ENCODE results near the gene TCF7L2.

TCF7L2 gene

DNA sequence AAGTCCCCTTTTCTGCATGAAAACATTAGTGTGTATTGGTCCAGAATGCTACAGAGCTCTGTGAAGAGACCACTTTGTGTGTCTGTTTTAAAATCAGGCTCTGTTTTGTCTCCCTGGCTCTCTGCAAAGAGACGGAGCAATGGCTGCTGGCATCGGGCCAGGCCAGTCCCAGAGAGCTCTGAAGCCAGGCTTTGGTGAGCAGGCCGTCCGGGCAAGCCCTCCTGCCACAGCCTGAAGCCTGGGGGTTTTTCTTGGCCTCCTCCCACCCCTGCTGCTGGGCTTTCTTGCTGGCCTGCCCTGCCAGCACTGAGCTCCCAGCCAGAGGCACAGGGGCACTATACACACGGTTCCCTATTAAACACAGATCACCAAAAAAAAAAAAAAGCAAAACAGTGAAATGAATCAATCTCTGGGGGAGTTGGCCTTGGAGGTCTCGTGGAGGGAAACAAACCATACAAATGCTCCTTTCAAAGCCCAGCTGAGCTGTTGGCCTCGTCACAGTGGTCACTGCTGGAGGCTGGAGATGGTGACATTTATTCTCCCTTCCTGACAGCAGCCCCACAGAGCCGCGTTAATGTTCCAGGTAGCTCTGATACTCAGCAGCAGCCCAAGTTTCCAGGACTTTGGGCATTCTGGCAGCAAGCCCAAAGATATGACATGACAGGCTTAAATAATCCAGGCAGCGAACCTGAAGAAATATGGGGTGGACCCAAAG lies 237.2 kb downstream of the TCF7L2 start:
- DNase-seq: no peak

DNA sequence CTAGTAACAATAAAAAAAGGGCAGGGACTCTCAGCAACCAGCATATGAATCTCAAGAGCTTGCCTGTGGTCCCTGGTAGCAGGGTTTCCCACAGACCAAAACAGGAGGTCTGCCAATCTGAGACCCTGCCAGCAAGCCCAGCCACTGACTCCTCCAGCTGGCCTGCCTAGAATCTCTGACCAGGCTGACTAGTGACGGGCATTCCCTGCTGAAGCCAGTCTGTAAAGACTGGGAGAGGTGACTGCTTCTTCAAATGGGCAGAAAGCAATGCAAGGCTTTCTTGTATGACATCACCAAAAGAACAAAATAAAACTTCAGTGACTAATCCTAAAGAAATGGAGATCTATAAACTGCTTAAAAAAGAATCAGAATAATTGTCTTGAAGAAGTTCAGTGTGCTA lies 249.4 kb downstream of the TCF7L2 start:
- DNase-seq: no peak

DNA sequence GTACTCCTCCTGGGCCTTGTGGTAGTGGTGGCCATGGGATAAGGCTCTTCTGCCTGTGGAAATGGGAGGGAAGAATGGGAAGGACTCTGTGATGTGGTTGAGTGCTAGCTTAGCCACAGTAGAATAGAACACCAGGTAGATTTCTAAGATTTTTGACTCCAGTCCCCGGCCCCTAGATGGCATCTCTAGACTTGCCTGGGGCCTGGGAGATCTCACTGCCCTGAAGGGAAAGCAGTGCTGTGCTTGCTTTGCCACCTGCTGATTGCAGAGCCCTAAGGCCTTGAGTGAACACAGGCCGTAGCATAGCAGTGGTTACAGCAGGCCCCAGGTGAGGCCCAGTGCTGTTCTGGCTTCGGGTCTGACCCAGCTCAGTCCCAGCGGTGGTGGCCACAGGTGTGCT lies 252.0 kb downstream of the TCF7L2 start:
- no peak for DNase-seq

DNA sequence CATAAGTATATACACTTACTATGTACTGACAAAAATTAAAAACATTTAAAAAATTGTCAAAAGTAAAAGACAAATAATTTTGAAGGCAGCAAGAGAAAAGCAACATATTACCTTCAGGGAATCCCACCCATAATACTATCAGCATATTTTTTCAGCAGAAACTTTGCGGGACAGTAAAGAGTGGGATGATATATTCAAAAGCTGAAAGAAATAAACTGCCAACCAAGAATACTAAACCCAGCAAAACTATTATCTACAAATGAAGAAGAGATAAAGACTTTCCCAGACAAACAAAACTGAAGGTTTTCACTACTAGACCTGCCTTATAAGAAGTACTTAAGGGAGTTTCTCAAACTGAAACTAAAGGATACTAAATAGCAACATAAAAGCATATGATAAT lies 257.9 kb downstream of the TCF7L2 start:
- no peak for DNase-seq

DNA sequence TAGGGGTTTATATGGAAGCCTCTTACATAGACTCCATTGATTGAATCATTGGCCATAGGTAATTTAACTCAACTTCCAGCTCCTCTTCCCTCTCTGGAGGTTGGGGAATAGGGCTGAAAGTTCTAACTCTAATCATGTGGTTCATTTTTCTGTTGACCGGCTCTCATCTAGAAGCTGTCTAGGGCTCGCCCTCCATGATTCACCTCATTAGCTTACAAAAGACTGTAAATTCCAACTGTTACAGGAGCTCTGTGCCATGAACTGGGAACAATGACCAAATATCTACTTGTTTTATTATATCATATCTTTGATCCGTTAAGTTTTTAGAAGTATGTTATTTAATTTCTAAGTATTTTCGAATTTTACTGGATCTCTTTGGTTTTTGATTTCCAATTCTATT lies 263.0 kb downstream of the TCF7L2 start:
- DNase-seq: no peak

DNA sequence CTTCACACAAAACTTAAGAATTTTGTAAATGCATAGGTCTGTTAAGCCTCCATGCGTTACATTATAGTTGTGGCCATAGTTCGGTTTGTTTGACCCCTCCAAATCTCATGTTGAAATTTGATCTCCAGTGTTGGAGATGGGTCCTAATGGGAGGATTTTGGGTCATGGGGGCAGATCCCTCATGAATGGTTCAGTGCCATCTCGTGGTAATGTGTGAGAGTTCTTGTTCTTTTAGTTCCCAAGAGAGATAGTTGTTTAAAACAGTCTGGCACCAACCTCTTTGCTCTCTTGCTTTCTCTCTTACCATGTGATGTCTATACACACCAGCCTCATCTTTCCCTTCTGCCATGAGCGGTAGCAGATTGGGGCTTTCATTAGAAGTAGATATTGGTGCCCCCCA lies 264.3 kb downstream of the TCF7L2 start:
- DNase-seq: no peak

DNA sequence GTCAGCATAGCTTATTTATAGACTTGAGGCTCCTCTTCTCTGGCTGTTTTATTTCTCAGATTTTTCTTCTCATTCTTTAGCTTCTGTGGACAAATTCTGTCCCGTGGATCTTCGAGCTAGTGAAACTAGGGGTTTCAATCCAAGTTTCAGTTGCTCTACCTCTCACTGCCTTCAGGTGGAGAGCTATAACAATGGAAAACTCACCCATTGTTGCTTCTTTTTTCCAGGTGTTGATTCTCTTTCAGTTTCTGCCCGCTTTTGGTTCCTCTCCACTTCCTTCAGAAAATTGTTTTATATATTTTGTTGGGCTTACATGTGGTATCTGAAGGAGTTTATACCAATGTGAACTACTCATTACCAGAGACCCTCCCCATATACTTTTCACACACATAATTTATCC lies 266.1 kb downstream of the TCF7L2 start:
- no peak for DNase-seq

All from NCI-H510A treated with DMSO at 0.1 percent for 48 hours (cell line).